HG02798 (cell line): ENCODE measurements around the gene ABI3BP.

Experiments used
- ATAC-seq: cut with Tn5 transposase; IDR thresholded peaks from one replicate; pipeline ENCODE4 v1.9.1; 2021; ENCODE audit warnings: mild to moderate bottlenecking; ENCODE audit not compliant: unreplicated experiment, poor library complexity

The ABI3BP gene

DNA sequence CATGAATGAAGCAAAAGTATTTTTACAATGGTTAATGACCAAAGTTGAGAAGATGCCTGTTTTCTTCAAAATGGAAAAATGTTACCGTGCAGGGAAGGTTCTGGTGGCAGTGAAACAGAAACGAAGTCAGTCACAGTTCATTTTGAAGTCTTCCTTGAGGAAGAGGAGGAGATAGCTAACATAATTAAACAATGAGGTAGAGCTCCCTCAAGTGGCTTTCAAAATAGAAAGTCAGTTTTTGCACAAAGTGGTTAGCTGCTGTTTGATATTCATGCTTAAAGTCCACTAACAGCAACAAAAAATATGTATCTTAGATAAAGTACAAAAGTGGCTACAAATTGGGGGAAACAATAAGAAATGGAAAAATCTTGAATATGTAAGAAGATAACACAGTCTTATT lies 196.7 kb downstream of the ABI3BP start:
- peak; percentile 44 for ATAC-seq

DNA sequence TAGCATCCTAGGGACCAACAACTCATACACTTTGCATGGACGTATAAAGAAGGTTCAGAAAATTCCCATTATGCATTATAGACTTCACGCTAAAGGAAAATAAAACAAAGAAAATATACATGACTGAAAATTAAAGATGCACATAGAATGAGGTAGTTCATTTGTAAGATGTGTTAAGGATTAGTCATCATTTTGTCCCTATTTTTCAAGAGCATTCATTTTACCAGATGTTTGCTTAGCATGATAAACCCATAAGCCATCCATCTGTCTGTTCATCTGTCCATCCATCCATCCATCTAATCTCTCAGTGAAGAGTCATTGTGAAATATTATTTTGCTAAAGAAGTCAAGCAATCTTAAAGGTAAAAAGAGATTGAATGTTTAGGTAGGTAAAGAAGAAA lies 203.6 kb downstream of the ABI3BP start:
- no peak for ATAC-seq

DNA sequence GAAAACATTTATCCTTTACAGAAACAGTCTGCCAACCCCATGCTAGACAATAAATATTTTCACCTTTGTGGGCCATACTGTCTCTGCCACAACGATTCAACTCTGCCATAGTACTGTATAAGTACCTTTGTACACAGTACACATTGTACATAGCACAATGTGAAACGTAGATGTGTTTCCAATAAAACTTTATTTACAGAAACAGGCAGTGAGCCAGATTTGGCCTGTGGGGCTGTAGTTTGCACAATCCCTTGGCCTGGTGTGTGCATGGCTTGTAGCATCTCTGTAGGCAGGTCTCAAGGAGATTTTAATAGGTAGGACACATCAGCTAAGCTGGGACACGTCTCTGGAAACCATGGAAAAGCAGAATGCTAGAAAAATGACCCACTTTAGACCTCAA lies 209.6 kb downstream of the ABI3BP start:
- ATAC-seq = no peak

DNA sequence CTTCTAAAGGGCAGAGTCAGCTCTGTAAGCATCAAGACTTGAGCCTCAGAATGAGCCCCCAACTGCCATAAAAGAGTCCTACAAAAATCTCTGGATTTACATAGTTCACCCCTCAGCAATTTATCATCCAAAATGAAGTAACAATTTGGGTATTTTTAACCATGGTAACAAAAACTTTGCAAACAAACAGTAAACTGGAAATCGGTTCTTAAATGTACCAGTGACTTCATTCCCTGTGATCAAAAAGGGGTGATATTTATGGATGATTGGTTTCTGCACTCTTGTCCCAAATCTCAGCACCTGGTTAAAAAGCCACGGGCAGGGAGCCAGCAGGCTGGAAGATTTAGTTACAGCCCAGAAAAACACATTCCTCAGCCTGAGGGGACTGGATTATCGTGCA lies 210.3 kb downstream of the ABI3BP start:
- no peak for ATAC-seq

DNA sequence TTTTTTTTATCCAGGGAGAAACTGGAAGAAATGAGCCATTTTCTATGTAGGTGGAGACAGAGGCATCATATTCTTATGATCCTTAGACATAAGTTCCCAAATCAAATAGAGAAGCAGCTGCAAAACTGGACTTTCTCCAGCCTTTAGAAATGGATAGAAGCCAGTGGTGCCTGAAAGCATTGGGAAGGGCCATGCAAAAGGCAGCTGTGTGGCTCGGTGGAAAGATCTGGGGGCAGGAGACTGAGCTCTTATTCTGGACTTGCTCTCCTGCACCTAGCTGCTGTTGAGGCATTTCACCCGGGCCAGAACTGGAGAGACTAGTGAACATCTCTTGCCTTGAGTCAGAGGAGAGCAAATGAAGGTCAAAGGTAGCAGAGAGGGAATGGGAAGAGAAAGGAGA lies 210.9 kb downstream of the ABI3BP start:
- no peak for ATAC-seq

DNA sequence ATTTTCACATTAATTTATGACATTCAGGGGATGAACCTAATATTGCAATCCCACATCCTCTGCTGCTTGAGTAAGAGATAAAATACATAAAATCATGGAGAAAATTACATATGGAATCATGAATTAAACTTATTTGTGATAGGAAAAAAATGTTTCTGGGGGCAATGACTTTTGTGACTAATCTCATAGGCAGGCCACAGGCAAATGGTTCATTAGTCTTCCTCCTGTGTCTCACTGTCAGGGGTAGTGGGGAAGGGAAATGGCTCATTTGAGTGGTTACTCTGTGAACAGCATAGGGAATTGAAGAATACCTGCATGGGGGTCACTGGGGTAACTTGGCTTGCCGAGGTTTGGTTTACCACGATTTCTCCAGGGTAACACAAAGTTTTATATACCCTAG lies 211.9 kb downstream of the ABI3BP start:
- no peak for ATAC-seq

DNA sequence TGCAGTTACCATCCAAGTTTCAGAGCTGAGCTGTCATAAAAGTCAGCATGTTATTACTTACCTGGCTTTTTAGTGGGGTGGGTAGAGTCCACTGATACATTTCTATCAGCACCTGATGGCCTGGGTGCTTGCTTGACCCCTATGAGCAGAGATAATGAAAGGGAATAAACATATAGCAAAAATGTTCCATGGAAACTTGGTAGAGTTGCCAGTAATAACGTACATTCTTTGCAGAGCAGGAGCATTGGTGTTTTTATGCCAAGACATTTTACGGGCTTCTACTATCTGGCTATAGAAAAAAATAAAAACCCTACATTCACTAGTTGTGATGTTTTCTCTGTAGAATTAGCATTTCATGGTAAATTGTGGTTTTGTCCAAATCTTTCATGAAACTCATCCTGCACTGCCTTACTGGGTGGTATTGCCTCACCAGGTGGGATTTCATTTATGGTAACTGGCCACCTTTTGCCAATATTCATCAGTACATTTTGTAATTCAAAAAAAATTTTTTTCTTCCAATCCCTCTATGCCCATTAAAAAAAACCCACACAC lies 213.1 kb downstream of the ABI3BP start:
- ATAC-seq = no peak

DNA sequence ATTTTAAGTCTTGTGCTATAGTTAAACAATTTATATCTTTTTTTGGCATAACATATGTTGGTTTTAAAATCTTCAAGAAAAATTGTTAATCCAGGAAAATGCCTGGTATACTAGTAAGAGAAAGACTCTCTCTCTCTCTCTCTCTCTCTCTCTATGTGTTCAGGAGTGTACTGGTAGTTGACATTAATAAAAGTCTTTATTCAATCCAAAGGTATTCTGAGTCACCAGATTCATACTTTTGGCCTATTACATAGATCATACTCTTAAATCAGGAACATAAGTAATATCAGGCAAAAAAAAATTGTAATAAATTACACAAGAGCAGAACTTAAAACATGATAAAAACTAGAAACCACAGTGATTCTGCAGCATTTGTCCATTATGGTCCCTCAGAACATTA lies 213.7 kb downstream of the ABI3BP start:
- ATAC-seq = no peak

DNA sequence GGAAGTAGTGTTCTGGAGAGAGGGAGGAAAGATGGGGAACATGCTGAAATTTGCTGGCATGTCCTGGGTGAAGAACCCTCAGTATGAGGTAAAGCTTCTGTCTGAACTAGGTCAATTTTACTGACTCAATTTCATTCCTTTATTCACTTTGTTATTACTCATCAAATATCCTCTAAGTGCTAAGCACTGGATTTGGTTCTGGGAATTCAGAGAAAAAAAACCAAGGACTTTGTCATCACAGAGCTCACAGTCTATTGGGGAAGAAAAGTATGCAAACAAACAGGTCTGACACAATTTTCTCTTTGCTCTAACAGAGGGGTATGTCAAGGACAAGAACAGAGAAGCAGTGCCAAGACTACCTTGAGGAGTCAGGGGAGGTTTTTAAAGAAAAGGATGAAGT lies 215.9 kb downstream of the ABI3BP start:
- no peak for ATAC-seq

DNA sequence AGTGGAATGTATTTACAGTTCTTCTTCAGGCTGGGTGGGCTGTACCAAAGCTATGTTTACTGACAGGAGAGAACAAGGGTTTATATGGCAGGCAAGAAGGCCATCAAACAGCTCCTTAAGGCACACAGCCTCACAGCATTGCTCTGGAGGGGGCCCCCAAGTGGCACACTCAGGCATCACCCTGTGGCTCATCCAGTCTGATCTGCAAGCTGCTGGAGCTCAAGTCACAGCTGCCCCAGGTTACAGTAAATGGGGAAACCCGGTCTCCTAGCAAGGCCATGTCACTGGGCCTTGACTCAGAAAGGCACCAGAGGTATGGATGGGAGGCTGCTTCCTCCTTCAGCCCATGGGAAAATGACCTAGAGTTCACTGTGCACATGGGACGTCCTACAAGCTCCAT lies 216.5 kb downstream of the ABI3BP start:
- ATAC-seq = no peak

DNA sequence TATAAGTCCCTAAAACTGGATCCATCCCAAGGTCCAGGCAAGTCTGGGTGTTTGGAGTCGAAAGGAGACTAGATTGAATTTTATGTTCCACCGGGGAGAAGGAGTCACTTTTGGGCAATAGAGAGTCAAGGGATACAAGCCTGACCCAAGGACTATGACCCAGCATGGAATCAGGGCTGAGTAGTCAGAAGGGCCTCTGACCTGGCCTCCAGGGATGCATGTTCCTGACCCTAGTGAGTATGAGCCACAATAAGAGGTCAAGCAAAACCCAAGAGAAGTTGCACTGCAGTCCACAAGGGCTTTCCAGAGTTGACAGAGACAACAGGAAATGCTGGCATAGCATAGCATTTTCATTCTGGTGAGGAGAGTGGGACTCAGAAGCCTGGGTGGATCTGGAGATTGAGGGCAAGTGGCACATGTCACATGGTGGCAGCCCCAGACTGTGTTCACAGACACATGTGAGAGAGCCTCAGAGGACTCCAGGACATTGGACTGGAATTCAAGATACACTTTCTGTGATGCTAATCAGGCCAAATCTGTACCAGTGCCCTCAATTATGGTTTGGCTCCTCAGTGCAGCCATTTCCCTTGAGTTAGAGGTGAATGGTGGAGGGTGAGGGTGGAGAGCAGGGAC lies 217.0 kb downstream of the ABI3BP start:
- no peak for ATAC-seq

DNA sequence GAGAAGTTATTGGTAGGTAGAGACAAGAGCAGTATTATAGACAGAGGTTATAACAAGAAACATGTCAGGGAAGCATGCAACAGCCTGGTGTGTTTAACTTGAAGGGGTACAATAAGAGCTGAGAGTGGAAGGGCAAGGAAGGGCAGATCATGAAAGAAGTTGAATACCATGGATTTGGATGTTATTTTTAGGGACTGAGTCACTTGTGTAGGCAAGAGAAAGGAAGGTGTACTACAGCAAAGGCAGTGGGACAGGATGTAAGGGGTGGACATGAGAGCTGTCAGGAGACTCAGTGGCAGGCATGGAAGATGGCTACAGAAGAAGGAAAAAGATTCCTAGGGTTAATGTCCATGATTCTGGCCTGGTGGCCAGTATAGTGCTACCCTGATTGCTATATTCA lies 217.6 kb downstream of the ABI3BP start:
- ATAC-seq = no peak

DNA sequence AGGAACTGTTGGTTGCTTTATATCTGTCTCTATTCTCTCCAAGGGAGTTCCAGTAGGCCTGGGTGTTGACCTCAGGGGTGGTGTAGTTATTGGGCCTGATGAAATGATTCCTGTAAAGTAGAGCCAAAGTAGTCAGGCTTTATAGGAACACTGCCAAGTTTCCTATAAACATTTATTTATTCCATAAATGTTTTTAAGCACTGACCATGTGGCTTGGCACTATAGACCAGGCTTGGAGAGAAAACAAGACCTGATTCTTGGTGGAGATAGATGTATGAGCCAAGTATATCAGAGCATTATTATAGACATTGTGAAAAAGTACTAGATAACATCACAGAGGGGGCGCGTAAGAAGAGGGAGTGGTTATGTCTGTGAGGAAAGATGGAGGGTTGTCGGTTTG lies 218.0 kb downstream of the ABI3BP start:
- no peak for ATAC-seq

DNA sequence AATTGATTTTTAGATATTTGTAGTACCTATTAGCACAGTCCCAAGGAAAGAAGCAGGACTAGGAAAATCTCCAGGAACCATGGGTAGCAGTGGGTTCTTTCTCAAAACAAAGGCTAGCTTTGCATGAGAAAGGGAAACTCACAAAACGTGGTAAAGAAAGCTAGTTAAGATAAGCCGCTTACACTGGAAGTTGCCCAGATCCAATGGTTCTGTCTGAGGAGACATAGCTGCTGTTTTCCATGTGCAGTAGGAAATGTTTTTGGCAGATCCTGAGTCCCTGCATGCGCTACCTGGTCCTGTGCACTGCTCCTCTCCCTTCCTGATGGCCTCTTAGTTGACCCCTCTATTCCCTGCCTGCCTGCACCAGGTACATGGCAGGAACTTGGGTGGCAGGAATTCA lies 223.5 kb downstream of the ABI3BP start:
- ATAC-seq = no peak

DNA sequence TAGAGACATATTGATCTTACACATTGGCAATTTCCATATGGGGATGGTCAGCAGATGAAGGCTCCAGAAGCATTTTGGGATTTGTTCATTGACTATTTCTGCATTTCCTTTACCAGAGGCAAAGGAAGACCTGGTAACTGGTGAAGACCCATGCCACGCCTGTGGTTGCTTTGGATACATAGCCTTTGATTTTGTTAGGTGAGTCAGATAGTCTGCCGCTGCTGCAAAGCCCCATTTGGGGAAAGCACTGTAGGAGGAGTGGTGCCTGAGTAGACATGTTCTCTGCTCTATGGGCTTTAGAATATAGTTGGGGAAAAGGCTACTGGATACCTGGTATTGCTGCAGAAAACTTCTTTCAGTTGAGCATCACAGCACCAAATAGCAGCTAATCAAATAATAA lies 227.2 kb downstream of the ABI3BP start:
- ATAC-seq = no peak

DNA sequence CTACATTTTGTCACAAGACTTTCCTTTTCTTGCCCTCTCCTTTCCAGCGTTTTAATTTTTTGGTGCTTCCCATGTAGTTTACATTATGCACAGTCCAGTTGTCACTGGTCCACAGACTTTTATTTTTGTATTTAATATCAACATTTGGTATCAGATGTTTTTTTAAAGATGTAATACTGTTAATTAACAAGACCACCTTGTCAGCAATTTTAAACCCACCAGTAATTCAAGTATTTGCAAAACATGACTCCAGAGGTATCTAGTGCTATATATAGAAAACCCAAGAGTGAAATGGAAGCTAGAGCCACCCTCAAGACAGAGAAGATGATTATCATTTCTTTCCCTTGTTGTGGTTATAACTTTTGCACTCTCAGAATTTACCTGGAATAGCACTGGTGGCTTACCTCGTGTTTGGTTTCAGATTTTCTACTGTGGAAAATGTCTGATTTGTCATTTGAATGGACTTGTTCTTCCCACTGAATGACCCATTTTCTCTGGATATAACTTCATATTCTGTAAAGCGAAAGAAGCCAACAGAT lies 227.7 kb downstream of the ABI3BP start:
- ATAC-seq = no peak

DNA sequence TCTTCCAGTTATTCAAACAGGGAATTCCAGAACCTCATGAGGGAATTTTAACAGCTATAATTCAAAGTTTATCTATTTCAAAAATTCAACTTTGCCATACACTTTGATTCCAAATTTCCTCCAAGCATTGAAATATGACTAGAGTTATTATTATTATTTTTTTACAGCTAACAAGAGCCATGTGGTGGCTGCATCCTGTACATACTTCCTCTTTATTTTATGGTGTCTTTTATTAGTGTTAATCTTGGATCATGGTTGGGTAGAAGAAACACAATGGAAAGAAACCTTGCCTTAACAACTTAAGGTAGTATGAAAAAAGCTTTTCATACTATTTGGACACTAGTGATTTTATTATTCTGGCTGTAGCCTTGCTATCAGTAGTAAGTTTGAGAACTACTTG lies 231.3 kb downstream of the ABI3BP start:
- no peak for ATAC-seq

DNA sequence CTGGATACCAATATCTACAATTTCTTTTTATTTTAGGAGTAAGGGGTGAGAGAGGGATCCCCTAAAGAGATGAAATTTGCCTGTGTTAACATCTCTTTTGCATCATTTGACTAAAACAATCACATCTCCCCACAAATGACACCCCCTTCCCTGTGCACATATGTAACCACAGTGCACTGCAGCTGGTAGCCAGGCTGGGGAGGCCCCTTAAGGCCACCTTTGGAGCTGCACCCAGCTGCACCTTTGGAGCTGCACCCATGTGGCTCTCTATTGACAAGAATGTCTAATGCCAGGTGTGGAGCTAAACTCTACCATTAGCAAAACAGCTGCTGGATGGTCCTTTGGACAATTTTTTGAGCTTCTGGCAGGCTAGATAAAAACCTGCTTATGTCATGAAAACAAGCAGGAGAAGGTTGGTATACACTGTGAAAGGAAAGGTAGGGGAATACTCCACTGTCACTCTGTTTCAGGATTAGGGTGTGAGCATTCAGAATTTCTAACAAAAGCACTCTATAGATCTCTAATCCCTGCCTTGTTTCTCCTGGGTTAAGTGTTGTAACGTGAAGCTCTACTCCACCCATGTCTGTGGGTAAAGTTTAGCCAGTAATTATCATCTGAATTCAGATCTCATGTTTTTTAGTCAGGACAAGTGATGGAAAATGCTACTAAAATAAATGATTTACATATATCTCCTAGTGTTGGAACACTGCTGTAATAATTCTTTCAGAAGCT lies 231.8 kb downstream of the ABI3BP start:
- peak; percentile 91 for ATAC-seq

DNA sequence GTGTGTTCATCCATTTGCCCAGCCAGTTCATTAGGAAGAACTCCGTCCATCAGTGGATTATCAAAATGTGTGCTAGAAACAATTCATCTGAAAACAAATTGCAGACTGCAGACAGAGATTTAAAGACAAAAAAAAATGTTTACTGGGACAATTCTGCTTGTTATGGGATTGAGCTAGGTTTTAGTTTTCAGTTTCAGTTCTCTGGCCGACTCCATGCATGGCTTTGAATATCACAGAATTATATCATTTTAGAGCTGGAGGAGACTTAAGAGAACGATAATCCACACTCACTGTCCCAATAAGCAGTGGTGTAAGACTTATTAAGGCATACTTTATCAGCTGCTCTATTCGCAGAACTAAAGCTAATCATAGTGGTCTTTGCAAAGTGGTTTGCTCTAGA lies 232.8 kb downstream of the ABI3BP start:
- no peak for ATAC-seq

DNA sequence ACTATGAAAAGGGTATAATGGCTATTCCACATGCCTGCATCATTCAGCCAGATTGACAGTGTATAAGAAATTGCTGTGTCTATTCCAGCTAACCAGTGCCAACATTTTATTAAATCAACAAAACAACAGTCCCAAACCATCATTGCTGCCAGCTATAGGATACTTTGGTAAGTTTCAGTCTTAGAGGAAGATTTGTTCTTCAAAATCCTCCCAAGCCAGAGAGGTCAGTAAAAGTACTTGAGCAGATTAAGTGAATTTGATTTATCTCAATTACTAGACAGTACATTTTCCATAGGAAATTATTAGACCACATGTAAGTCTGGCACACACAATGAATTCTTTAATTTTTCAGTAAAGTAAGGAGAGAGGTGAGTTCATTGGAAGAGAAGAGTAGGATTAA lies 233.3 kb downstream of the ABI3BP start:
- ATAC-seq = no peak

DNA sequence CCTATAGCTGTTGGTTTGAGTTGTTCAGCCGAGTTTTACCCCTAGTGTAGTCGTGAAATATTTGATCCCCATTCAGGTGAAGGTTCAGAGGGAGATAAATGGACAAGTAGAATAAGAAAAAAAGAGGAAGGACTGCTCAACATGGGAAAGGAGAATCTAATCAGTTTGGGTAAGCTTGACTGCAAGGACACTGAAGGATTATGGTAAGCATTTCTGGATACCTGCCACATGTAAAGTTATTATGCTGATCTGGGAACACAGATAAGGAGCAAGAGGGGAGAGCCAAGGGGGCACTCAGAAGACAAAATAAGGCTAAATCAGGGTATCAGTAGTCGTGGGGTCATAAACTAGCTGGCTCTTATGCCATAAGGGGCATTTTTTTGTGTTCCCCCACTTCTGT lies 234.1 kb downstream of the ABI3BP start:
- no peak for ATAC-seq

DNA sequence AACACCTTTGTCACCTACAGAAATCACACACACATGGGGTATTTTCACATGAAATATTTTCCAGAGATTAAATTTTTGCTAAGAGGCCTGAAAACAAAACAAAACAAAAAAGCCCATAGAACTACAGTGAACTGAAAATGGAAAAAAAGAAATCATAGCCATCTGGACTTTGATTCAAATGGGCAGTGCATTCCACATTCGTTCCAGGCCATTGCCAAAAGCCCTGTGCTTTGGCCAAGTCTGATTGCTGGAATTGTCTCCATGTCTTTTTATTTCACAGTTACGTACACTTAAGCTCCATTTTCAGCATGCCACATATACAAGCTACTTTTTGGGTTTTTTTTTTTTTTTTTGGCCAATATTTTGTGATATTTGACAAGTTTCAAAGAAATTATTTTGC lies 236.8 kb downstream of the ABI3BP start:
- no peak for ATAC-seq
